ENCODE results near the gene OMA1. TPM values are rescaled to one million over a fixed set of nuclear protein-coding genes. Genes with fewer than 3 reads are reported as not detected.

OMA1 gene
- polyA plus RNA-seq, 1 donor (not counting 4 experiments of a cell fraction or from before 2014, with no cell fraction given) = 16.3 TPM

GRCh38 chr1:58592522-58593134 lies 46.1 kb upstream of the OMA1 start:
- no peak for TF ChIP-seq EZH2 (IDR thresholded peaks at IDR 0.05; ENCODE audit: low read length)
- no peak for TF ChIP-seq CTCF (optimal IDR thresholded peaks at IDR 0.05 in 1 of 3, IDR thresholded peaks at IDR 0.05 in 1 of 3, conservative IDR thresholded peaks at IDR 0.05 in 1 of 3; ENCODE audit: extremely low read depth in 1 of 3, insufficient read depth in 2 of 3, low read length in 3 of 3)
- H3K9me1 ChIP-seq (ENCODE audit: control insufficient read depth, extremely low read depth, insufficient read depth, low read length) = no peaks in the 10 kb centered on the region
- H3K36me3 ChIP-seq (ENCODE audit: control insufficient read depth in 2 of 2, extremely low read depth in 1 of 2, insufficient read depth in 2 of 2, low read length in 2 of 2) = peaks cover 0 to 8% of the 10 kb centered on the region in 2 experiments
- dilution Hi-C loops (cut with MboI; ENCODE audit: extremely low pct_ligation_motif_present, low sequenced_read_pairs) = no loop called here
- H3K79me2 ChIP-seq (ENCODE audit: control insufficient read depth, insufficient read depth, low read length) = peaks cover 13% of the 10 kb centered on the region
- peaks cover 39% of the 10 kb centered on the region for H3K4me1 ChIP-seq (ENCODE audit: control insufficient read depth, extremely low read depth, insufficient read depth, low read length)
- H3K9ac ChIP-seq (ENCODE audit: control insufficient read depth, extremely low read depth, insufficient read depth, low read length) = peak overlapping the region; percentile 19
- peak overlapping the region; percentile 56 for H3K27ac ChIP-seq (ENCODE audit: control insufficient read depth, insufficient read depth, low read length)
- DNase-seq (ENCODE audit: low read depth, low spot score) (peak; percentile 76), FAIRE-seq (peak; percentile 100)
- peak overlapping the region; percentile 80 for H3K4me2 ChIP-seq (ENCODE audit: control insufficient read depth, extremely low read depth, insufficient read depth, low read depth, low read length)
- H3K27me3 ChIP-seq (ENCODE audit: control insufficient read depth, extremely low read depth, insufficient read depth, low read length) = no peaks in the 10 kb centered on the region
- H4K20me1 ChIP-seq (ENCODE audit: control insufficient read depth, extremely low read depth, insufficient read depth, low read length) = no peaks in the 10 kb centered on the region
- H2AFZ ChIP-seq (ENCODE audit: control insufficient read depth, low read length) = peak overlapping the region; percentile 14
- peak overlapping the region in 2 of 3 experiments; percentile 3 to 7 for H3K4me3 ChIP-seq (ENCODE audit: control insufficient read depth in 2 of 3, extremely low read depth in 1 of 3, insufficient read depth in 2 of 3, low read depth in 1 of 3, low read length in 3 of 3)
- H3K9me3 ChIP-seq (ENCODE audit: control insufficient read depth, low read depth, low read length) = no peaks in the 10 kb centered on the region

GRCh38 chr1:58591806-58592205 lies 45.3 kb upstream of the OMA1 start:
- dilution Hi-C loops (cut with MboI; ENCODE audit: extremely low pct_ligation_motif_present, low sequenced_read_pairs) = no loop called here
- H3K4me3 ChIP-seq (ENCODE audit: control insufficient read depth in 2 of 3, extremely low read depth in 1 of 3, insufficient read depth in 2 of 3, low read depth in 1 of 3, low read length in 3 of 3) = no peak overlapping the region
- peaks cover 0 to 8% of the 10 kb centered on the region in 2 experiments for H3K36me3 ChIP-seq (ENCODE audit: control insufficient read depth in 2 of 2, extremely low read depth in 1 of 2, insufficient read depth in 2 of 2, low read length in 2 of 2)
- H3K79me2 ChIP-seq (ENCODE audit: control insufficient read depth, insufficient read depth, low read length) = peaks cover 18% of the 10 kb centered on the region
- no peaks in the 10 kb centered on the region for H4K20me1 ChIP-seq (ENCODE audit: control insufficient read depth, extremely low read depth, insufficient read depth, low read length)
- no peaks in the 10 kb centered on the region for H3K27me3 ChIP-seq (ENCODE audit: control insufficient read depth, extremely low read depth, insufficient read depth, low read length)
- DNase-seq (ENCODE audit: low read depth, low spot score) (no peak), FAIRE-seq (no peak)
- H3K9me1 ChIP-seq (ENCODE audit: control insufficient read depth, extremely low read depth, insufficient read depth, low read length) = no peaks in the 10 kb centered on the region
- H3K9me3 ChIP-seq (ENCODE audit: control insufficient read depth, low read depth, low read length) = no peaks in the 10 kb centered on the region
- peaks cover 38% of the 10 kb centered on the region for H3K4me1 ChIP-seq (ENCODE audit: control insufficient read depth, extremely low read depth, insufficient read depth, low read length)
- H2AFZ ChIP-seq (ENCODE audit: control insufficient read depth, low read length) = no peak overlapping the region
- H3K4me2 ChIP-seq (ENCODE audit: control insufficient read depth, extremely low read depth, insufficient read depth, low read depth, low read length) = peak overlapping the region; percentile 80
- peak overlapping the region; percentile 56 for H3K27ac ChIP-seq (ENCODE audit: control insufficient read depth, insufficient read depth, low read length)
- H3K9ac ChIP-seq (ENCODE audit: control insufficient read depth, extremely low read depth, insufficient read depth, low read length) = peak overlapping the region; percentile 19
- TF ChIP-seq EZH2 (IDR thresholded peaks at IDR 0.05; ENCODE audit: low read length) = no peak
- TF ChIP-seq CTCF (optimal IDR thresholded peaks at IDR 0.05 in 1 of 3, IDR thresholded peaks at IDR 0.05 in 1 of 3, conservative IDR thresholded peaks at IDR 0.05 in 1 of 3; ENCODE audit: extremely low read depth in 1 of 3, insufficient read depth in 2 of 3, low read length in 3 of 3) = no peak

Measured in keratinocyte (primary cell).